Neural cell (in vitro differentiated cells): ENCODE data around the gene GTF2B. TPM values are rescaled to one million over a fixed set of nuclear protein-coding genes. Genes with fewer than 3 reads are reported as not detected.

Experiments
- H2AFZ ChIP-seq: fragments of 200-600, 300-800 bp; sonication (generic), shearing (Covaris generic); 2 replicates; pipeline ENCODE4 v1.6.0; 2014; ENCODE audit warnings: low read depth, mild to moderate bottlenecking, antibody characterized with exemption, low read length, moderate library complexity
- H3F3A ChIP-seq: fragments of 200-600 bp; shearing (Covaris generic); 2 replicates; pipeline ENCODE4 v1.6.1; 2016; ENCODE audit warnings: mild to moderate bottlenecking, moderate library complexity, mixed read lengths, antibody characterized with exemption, low read length; ENCODE audit not compliant: insufficient read depth, poor library complexity, severe bottlenecking
- H3K27ac ChIP-seq: fragments of 200-600, 300-800 bp; sonication (generic), shearing (Covaris generic); 2 replicates; pipeline ENCODE4 v1.5.1; 2014; ENCODE audit warnings: mild to moderate bottlenecking, low read length, moderate library complexity
- H3K27me3 ChIP-seq: fragments of 300-800, 200-600 bp; sonication (generic), shearing (Covaris generic); 2 replicates; pipeline ENCODE4 v1.6.0; 2014; ENCODE audit warnings: mild to moderate bottlenecking, low read depth, low read length, moderate library complexity; ENCODE audit not compliant: insufficient read depth
- H3K36me3 ChIP-seq: fragments of 300-800, 200-600 bp; sonication (generic), shearing (Covaris generic); 2 replicates; pipeline ENCODE4 v1.5.1; 2014; ENCODE audit warnings: mild to moderate bottlenecking, antibody characterized with exemption, low read length, moderate library complexity; ENCODE audit not compliant: insufficient read depth
- H3K4me2 ChIP-seq: fragments of 300-800, 200-600 bp; sonication (generic), shearing (Covaris generic); 2 replicates; pipeline ENCODE4 v1.6.0; 2014; ENCODE audit warnings: mild to moderate bottlenecking, low read length
- H3K4me3 ChIP-seq: fragments of 300-800, 200-600 bp; sonication (generic), shearing (Covaris generic); 2 replicates; pipeline ENCODE4 v1.5.1; 2014; ENCODE audit warnings: mild to moderate bottlenecking, low read length, moderate library complexity
- H3K79me2 ChIP-seq: fragments of 200-600 bp; shearing (Covaris generic); replicated peaks from 2 replicates; pipeline ENCODE4 v1.6.0; 2014; ENCODE audit warnings: mild to moderate bottlenecking, low read length, moderate library complexity; ENCODE audit not compliant: insufficient read depth
- H3K9ac ChIP-seq: fragments of 300-800, 200-600 bp; sonication (generic), shearing (Covaris generic); 2 replicates; pipeline ENCODE4 v1.6.1; 2016; ENCODE audit warnings: mild to moderate bottlenecking, low read length, mixed read lengths
- H3K9me2 ChIP-seq: fragments of 200-600 bp; shearing (Covaris generic); 2 replicates; pipeline ENCODE4 v1.6.1; 2016; ENCODE audit warnings: mild to moderate bottlenecking, low read length, mixed read lengths; ENCODE audit not compliant: insufficient read depth
- H3K9me3 ChIP-seq: fragments of 200-600, 300-800 bp; sonication (generic), shearing (Covaris generic); 2 replicates; pipeline ENCODE4 v1.6.1; 2016; ENCODE audit warnings: mild to moderate bottlenecking, mixed run types, low read length, moderate library complexity, mixed read lengths
- H4K20me1 ChIP-seq: fragments of 200-600 bp; shearing (Covaris generic); 2 replicates; pipeline ENCODE4 v1.6.1; 2016; ENCODE audit warnings: mild to moderate bottlenecking, mixed run types; ENCODE audit not compliant: insufficient read depth
- EP300 ChIP-seq: fragments of 450-650 bp; conservative IDR thresholded peaks from 2 replicates; pipeline ENCODE4 v1.6.1; 2014; ENCODE audit warnings: antibody characterized with exemption, mild to moderate bottlenecking, moderate library complexity; ENCODE audit not compliant: poor library complexity, severe bottlenecking
- EZH2 ChIP-seq: fragments of 200-600, 300-800 bp; shearing (Covaris generic), sonication (generic); IDR thresholded peaks from 2 replicates; pipeline ENCODE4 v1.6.1; 2014; ENCODE audit warnings: antibody characterized with exemption, low read length, borderline replicate concordance, mild to moderate bottlenecking; ENCODE audit not compliant: insufficient read depth, poor library complexity, severe bottlenecking
- MXI1 ChIP-seq: fragments of 450-650 bp; conservative IDR thresholded peaks from 2 replicates; pipeline ENCODE4 v1.6.1; 2014; ENCODE audit warnings: antibody characterized with exemption, mild to moderate bottlenecking; ENCODE audit not compliant: poor library complexity, severe bottlenecking
- POLR2AphosphoS5 ChIP-seq: IDR thresholded peaks from 2 replicates; pipeline ENCODE4 v1.6.1; 2012
- RAD21 ChIP-seq: fragments of 450-650 bp; conservative IDR thresholded peaks from 2 replicates; pipeline ENCODE4 v1.6.1; 2014; ENCODE audit warnings: antibody characterized with exemption, mild to moderate bottlenecking, moderate library complexity
- SMC3 ChIP-seq: fragments of 450-650 bp; conservative IDR thresholded peaks from 2 replicates; pipeline ENCODE4 v1.6.1; 2014; ENCODE audit warnings: antibody characterized with exemption, mild to moderate bottlenecking, moderate library complexity; ENCODE audit not compliant: poor library complexity
- TAF1 ChIP-seq: IDR thresholded peaks from 2 replicates; pipeline ENCODE4 v1.6.1; 2012; ENCODE audit warnings: low read depth
- polyA plus RNA-seq: library from polyadenylated mRNA; depleted of rRNA; stranded (reverse); fragments of >200 nt; gene quantifications from 2 replicates; pipeline ENCODE4 v1.2.3, GENCODE V29; 2014
- TF ChIP-seq, protein P1 (sequence below): fragments of 450-650 bp; IDR thresholded peaks from 2 replicates; pipeline ENCODE4 v1.5.1; 2014; ENCODE audit warnings: antibody characterized with exemption, mild to moderate bottlenecking, moderate library complexity; ENCODE audit not compliant: poor library complexity, severe bottlenecking
- TF ChIP-seq, protein P2 (sequence below): IDR thresholded peaks from 2 replicates; pipeline ENCODE4 v1.6.1; 2012; ENCODE audit warnings: borderline replicate concordance

GTF2B gene
- polyA plus RNA-seq, 1 donor from 2014 or later = 129 TPM

DNA sequence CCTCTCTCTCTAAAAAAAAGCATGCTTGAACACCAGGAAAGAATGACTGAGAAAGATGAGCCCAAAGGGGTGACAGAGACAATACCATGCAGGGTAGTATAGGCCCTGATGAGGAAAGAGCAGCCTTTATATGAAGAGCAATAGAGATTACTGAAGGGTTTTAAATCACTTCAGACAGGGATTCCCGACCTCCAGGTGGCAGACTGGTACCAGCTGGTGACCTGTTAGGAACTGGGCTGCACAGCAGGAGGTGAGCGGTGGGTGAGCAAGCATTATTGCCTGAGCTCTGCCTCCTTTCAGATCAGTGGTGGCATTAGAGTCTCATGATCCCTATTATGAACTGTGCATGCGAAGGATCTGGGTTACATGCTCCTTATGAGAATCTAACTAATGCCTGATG, 30.8 kb upstream of the GTF2B start:
- Histone ChIP-seq H3K9me3 (no peaks in the 10 kb centered on the region), H3K4me3 (no peak overlapping the region), H3K9ac (no peak overlapping the region), H3K36me3 (peaks cover 7% of the 10 kb centered on the region), H3K4me2 (no peak overlapping the region), H3K27me3 (no peaks in the 10 kb centered on the region), H4K20me1 (no peaks in the 10 kb centered on the region), H3K79me2 (no peaks in the 10 kb centered on the region), H3K9me2 (no peaks in the 10 kb centered on the region), H3F3A (no peaks in the 10 kb centered on the region), H2AFZ (no peak overlapping the region), H3K27ac (no peak overlapping the region)
- no peak for TF ChIP-seq EP300
- no peak for TF ChIP-seq POLR2AphosphoS5
- TF ChIP-seq, protein P1, sequence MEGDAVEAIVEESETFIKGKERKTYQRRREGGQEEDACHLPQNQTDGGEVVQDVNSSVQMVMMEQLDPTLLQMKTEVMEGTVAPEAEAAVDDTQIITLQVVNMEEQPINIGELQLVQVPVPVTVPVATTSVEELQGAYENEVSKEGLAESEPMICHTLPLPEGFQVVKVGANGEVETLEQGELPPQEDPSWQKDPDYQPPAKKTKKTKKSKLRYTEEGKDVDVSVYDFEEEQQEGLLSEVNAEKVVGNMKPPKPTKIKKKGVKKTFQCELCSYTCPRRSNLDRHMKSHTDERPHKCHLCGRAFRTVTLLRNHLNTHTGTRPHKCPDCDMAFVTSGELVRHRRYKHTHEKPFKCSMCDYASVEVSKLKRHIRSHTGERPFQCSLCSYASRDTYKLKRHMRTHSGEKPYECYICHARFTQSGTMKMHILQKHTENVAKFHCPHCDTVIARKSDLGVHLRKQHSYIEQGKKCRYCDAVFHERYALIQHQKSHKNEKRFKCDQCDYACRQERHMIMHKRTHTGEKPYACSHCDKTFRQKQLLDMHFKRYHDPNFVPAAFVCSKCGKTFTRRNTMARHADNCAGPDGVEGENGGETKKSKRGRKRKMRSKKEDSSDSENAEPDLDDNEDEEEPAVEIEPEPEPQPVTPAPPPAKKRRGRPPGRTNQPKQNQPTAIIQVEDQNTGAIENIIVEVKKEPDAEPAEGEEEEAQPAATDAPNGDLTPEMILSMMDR = no peak
- no peak for TF ChIP-seq SMC3
- TF ChIP-seq MXI1 = no peak
- no peak for TF ChIP-seq EZH2
- TF ChIP-seq TAF1 = no peak
- TF ChIP-seq RAD21 = no peak
- TF ChIP-seq, protein P2, sequence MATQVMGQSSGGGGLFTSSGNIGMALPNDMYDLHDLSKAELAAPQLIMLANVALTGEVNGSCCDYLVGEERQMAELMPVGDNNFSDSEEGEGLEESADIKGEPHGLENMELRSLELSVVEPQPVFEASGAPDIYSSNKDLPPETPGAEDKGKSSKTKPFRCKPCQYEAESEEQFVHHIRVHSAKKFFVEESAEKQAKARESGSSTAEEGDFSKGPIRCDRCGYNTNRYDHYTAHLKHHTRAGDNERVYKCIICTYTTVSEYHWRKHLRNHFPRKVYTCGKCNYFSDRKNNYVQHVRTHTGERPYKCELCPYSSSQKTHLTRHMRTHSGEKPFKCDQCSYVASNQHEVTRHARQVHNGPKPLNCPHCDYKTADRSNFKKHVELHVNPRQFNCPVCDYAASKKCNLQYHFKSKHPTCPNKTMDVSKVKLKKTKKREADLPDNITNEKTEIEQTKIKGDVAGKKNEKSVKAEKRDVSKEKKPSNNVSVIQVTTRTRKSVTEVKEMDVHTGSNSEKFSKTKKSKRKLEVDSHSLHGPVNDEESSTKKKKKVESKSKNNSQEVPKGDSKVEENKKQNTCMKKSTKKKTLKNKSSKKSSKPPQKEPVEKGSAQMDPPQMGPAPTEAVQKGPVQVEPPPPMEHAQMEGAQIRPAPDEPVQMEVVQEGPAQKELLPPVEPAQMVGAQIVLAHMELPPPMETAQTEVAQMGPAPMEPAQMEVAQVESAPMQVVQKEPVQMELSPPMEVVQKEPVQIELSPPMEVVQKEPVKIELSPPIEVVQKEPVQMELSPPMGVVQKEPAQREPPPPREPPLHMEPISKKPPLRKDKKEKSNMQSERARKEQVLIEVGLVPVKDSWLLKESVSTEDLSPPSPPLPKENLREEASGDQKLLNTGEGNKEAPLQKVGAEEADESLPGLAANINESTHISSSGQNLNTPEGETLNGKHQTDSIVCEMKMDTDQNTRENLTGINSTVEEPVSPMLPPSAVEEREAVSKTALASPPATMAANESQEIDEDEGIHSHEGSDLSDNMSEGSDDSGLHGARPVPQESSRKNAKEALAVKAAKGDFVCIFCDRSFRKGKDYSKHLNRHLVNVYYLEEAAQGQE = no peak

DNA sequence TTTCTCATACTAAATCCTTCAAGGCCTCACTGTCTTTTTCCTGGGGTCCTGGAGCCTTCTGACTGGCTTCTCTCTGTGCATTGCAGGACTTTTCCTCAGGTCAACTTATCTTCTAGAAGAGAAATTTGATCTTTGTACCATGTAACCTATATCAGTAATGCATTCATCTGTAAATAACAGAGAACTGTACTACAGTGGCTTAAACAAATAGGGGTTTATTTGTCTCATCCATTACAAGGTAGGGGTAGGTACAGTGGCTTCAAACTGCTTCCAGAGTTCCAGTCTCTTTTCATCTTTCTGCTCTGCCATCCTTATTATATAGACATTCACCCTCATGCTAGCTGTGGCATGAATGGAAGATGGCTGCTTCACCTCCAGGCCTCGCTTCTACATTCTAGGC, 29.5 kb upstream of the GTF2B start:
- Histone ChIP-seq H3K9ac (no peak overlapping the region), H3K36me3 (peaks cover 11% of the 10 kb centered on the region), H3F3A (no peaks in the 10 kb centered on the region), H3K4me2 (no peak overlapping the region), H4K20me1 (no peaks in the 10 kb centered on the region), H3K79me2 (no peaks in the 10 kb centered on the region), H3K27me3 (no peaks in the 10 kb centered on the region), H2AFZ (no peak overlapping the region), H3K9me2 (no peaks in the 10 kb centered on the region), H3K4me3 (no peak overlapping the region), H3K27ac (no peak overlapping the region), H3K9me3 (no peaks in the 10 kb centered on the region)
- TF ChIP-seq POLR2AphosphoS5 = no peak
- TF ChIP-seq, protein P2 = no peak
